Chondrocyte (in vitro differentiated cells): Measurements from ENCODE around the gene NUDT4. TPM values are rescaled to one million over a fixed set of nuclear protein-coding genes. Genes with fewer than 3 reads are reported as not detected.

Experiments used
- DNase-seq: peaks from one replicate; pipeline ENCODE4 v3.0.0; 2021; ENCODE audit warnings: mixed read lengths, low spot score
- H3K27ac Mint-ChIP-seq: one replicate; pipeline ENCODE4 v1.8.0; 2021; ENCODE audit warnings: mild to moderate bottlenecking, moderate library complexity, mixed read lengths; ENCODE audit not compliant: unreplicated experiment
- H3K27me3 Mint-ChIP-seq: 2 replicates; pipeline ENCODE4 v1.8.0; 2021; ENCODE audit warnings: low read depth, mixed read lengths
- H3K36me3 Mint-ChIP-seq: 2 replicates; pipeline ENCODE4 v1.8.0; 2021; ENCODE audit warnings: low read depth, mixed read lengths
- H3K4me1 Mint-ChIP-seq: 2 replicates; pipeline ENCODE4 v1.8.0; 2021; ENCODE audit warnings: low read depth, mild to moderate bottlenecking, mixed read lengths
- H3K4me3 Mint-ChIP-seq: one replicate; pipeline ENCODE4 v1.8.0; 2021; ENCODE audit warnings: mild to moderate bottlenecking, moderate library complexity, mixed read lengths; ENCODE audit not compliant: unreplicated experiment
- H3K9me3 Mint-ChIP-seq: 2 replicates; pipeline ENCODE4 v1.8.0; 2021; ENCODE audit warnings: low read depth, mixed read lengths
- total RNA-seq: library from RNA; stranded (reverse); gene quantifications from 3 replicates; pipeline ENCODE4 v1.2.1, GENCODE V29; 2021
- TF ChIP-seq, protein P1 (sequence below): fragments of 200-600 bp; sonication (generic); IDR thresholded peaks from 2 replicates; pipeline ENCODE4 v1.5.0; 2021; ENCODE audit warnings: antibody characterized with exemption, mild to moderate bottlenecking, moderate library complexity

NUDT4 gene
- total RNA-seq, 1 donor from 2014 or later, result 69.0 TPM

- Mint-ChIP-seq H3K9me3 (no peaks in the 10 kb centered on the region), H3K4me1 (peaks cover 46% of the 10 kb centered on the region), H3K27me3 (no peaks in the 10 kb centered on the region), H3K4me3 (peak within 1 kb of the TSS; percentile 98), H3K36me3 (no peaks in the 10 kb centered on the region), H3K27ac (peak within 1 kb of the TSS; percentile 97)
- peak; percentile 98 for DNase-seq
- TF ChIP-seq, protein P1, sequence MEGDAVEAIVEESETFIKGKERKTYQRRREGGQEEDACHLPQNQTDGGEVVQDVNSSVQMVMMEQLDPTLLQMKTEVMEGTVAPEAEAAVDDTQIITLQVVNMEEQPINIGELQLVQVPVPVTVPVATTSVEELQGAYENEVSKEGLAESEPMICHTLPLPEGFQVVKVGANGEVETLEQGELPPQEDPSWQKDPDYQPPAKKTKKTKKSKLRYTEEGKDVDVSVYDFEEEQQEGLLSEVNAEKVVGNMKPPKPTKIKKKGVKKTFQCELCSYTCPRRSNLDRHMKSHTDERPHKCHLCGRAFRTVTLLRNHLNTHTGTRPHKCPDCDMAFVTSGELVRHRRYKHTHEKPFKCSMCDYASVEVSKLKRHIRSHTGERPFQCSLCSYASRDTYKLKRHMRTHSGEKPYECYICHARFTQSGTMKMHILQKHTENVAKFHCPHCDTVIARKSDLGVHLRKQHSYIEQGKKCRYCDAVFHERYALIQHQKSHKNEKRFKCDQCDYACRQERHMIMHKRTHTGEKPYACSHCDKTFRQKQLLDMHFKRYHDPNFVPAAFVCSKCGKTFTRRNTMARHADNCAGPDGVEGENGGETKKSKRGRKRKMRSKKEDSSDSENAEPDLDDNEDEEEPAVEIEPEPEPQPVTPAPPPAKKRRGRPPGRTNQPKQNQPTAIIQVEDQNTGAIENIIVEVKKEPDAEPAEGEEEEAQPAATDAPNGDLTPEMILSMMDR, result no peak
These were observed 64.1 kb downstream of the NUDT4 start, which contains the start of gene UBE2N for GRCh38 chr12:93441617-93442410. TSS of gene UBE2N (minus strand) at chr12:93441947. CDS start at chr12:93441884, 63 bp downstream.

DNA sequence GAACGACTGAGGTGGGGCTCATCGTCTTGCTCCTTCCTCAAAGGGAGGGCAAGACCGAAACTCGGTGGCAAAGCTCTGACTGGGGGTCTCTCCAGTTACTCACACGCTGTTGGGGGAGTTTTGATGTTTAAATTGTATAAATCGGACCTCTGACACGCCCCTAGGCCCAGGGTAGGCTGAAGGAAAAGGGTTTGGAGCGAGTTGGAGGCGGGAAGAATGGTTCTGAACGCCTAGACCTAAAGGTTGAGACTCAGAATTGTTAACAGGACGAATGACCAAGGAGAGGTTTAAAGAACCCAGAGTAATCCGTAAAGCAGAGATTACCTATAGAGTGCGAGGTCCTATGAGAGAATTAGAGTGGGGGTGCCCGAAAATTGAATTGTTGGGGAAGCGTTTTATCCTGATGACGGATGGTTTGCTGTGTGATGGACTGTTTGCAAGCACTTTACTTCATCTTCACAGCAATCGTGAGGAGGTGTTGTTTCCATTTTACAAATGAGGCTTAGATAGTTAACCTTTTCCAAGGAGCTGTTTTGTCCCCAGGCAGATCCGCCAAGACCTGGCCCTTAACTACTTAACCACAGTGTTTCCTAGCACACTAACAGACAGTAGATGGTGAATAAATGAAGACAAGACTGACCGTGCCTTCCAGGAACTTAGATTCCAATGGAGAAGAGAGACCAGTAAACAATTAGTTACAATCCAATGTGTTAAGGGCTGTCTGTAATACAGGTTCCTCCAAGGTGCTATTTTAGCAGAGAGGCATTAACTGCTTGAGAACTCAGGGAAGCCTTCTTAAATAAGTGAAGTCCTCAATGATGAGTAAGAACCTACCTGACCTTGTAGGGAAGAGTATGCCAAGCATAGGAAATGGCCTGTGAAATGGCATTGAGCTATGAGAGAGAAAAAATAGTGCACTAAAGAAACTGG, 65.0 kb downstream of the NUDT4 start:
- no peaks in the 10 kb centered on the region for H3K36me3 Mint-ChIP-seq
- peak overlapping the region; percentile 98 for H3K4me3 Mint-ChIP-seq
- peak overlapping the region; percentile 96 for H3K27ac Mint-ChIP-seq
- peaks cover 43% of the 10 kb centered on the region for H3K4me1 Mint-ChIP-seq
- no peaks in the 10 kb centered on the region for H3K27me3 Mint-ChIP-seq
- DNase-seq, result no peak
- TF ChIP-seq, protein P1, result no peak
- no peaks in the 10 kb centered on the region for H3K9me3 Mint-ChIP-seq

GRCh38 chr12:93443576-93443975, 65.9 kb downstream of the NUDT4 start:
- no peaks in the 10 kb centered on the region for H3K27me3 Mint-ChIP-seq
- H3K4me3 Mint-ChIP-seq, result no peak overlapping the region
- TF ChIP-seq, protein P1, result no peak
- no peak for DNase-seq
- no peaks in the 10 kb centered on the region for H3K36me3 Mint-ChIP-seq
- peaks cover 36% of the 10 kb centered on the region for H3K4me1 Mint-ChIP-seq
- H3K27ac Mint-ChIP-seq, result no peak overlapping the region
- no peaks in the 10 kb centered on the region for H3K9me3 Mint-ChIP-seq

DNA sequence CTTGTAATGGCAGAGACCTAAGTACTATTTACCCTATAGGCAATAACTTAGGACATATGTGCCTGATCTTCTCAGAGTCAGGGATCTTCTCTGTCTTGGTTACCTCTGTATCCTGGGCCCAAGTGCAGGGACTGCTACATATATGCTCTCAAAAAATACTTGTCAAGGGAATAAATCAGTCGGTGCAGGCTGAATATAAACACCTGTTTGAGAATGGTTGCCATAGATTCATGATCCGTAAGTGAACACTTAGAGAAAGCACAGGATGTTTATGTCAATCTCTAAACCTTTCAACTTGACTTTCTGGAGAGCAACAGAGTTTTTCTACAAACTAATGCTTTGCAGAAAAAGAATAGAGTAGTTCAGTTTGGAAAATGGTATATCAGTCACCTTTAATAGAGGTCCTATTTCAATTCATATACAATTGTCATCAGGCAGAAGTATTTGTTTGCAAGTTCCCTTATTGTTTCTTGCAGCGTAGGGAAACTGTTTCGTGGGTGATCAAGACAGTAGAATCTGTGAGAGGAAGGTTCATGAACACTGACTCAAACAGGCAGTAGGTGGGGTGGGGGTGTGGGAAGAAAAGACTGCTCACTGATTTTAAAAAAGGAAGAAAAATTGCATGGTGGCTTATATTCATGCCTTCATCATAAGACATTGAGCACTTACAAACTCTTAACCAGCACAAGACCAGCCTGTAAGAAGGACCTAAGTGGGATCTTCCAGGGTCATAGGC, 70.0 kb downstream of the NUDT4 start:
- no peak overlapping the region for H3K4me3 Mint-ChIP-seq

More for the DNA sequence above, 70.0 kb downstream of the NUDT4 start:
- H3K4me1 Mint-ChIP-seq, result peaks cover 14% of the 10 kb centered on the region
- H3K27ac Mint-ChIP-seq, result no peak overlapping the region
- no peaks in the 10 kb centered on the region for H3K9me3 Mint-ChIP-seq
- TF ChIP-seq, protein P1, result no peak
- no peak for DNase-seq
- no peaks in the 10 kb centered on the region for H3K36me3 Mint-ChIP-seq
- no peaks in the 10 kb centered on the region for H3K27me3 Mint-ChIP-seq
